ENCODE results near the gene ZNF350.
"Not testable (repeated sequence)": the region's sequence is repeated elsewhere in the genome, so short reads cannot be mapped to it uniquely, and the experiment has no call there.

ZNF350 gene

GRCh38 chr19:51970718-51971117 is 15.9 kb downstream of the ZNF350 start:
- DNase-seq: no peak

GRCh38 chr19:51965583-51965982 is 21.1 kb downstream of the ZNF350 start:
- no peak for DNase-seq

GRCh38 chr19:51960621-51961233 is 25.9 kb downstream of the ZNF350 start:
- DNase-seq: peak; percentile 96

GRCh38 chr19:51959791-51960190 is 26.8 kb downstream of the ZNF350 start:
- no peak for DNase-seq

GRCh38 chr19:51957846-51958245 is 28.8 kb downstream of the ZNF350 start:
- not testable (repeated sequence) for DNase-seq

GRCh38 chr19:51948975-51949374 is 37.7 kb downstream of the ZNF350 start:
- no peak for DNase-seq

- no peak for DNase-seq
These were observed 40.0 kb downstream of the ZNF350 start for GRCh38 chr19:51946602-51947001.

GRCh38 chr19:51944798-51945552 is 41.7 kb downstream of the ZNF350 start:
- DNase-seq: no peak

GRCh38 chr19:51938936-51939335 is 47.7 kb downstream of the ZNF350 start:
- DNase-seq: no peak

- no peak for DNase-seq
These were observed 54.7 kb downstream of the ZNF350 start for GRCh38 chr19:51931921-51932320.

GRCh38 chr19:51927859-51928258 is 58.8 kb downstream of the ZNF350 start:
- DNase-seq: no peak

- peak; percentile 93 for DNase-seq
These were observed 59.6 kb downstream of the ZNF350 start, which contains the start of gene ZNF613 for GRCh38 chr19:51926784-51927741. ZNF613 (plus strand) TSS chr19:51927472; CDS start chr19:51936221, 8,749 bp downstream.

- DNase-seq: no peak
These were observed 60.2 kb downstream of the ZNF350 start for GRCh38 chr19:51926426-51926783.

- DNase-seq: no peak
These were observed 64.7 kb downstream of the ZNF350 start for GRCh38 chr19:51921949-51922348.

- no peak for DNase-seq
These were observed 67.0 kb downstream of the ZNF350 start for GRCh38 chr19:51919606-51920005.

GRCh38 chr19:51916167-51916566 is 70.5 kb downstream of the ZNF350 start:
- no peak for DNase-seq

GRCh38 chr19:51915324-51915867 is 71.2 kb downstream of the ZNF350 start:
- no peak for DNase-seq
